GM12891 (cell line): ENCODE measurements around the gene NCKAP1.

Experiments
- DNase-seq: peaks from one replicate; pipeline ENCODE4 v3.0.0; 2011; ENCODE audit warnings: low spot score; ENCODE audit not compliant: insufficient read length
- FAIRE-seq: peaks from 2 replicates; lab custom pipeline; 2011; peaks lifted over from hg19 to GRCh38; lab: Jason Lieb, UNC
- PAX5 ChIP-seq: IDR thresholded peaks from 2 replicates; pipeline ENCODE4 v1.6.1; 2011; ENCODE audit warnings: low read length, moderate library complexity, mild to moderate bottlenecking; ENCODE audit not compliant: insufficient read depth, severe bottlenecking
- POLR2A ChIP-seq: IDR thresholded peaks from 2 replicates; pipeline ENCODE4 v1.6.1; 2011; ENCODE audit warnings: low read depth, low read length, control low read depth
- POLR2AphosphoS5 ChIP-seq: IDR thresholded peaks from 2 replicates; pipeline ENCODE4 v1.6.1; 2011; ENCODE audit warnings: low read depth, low read length, control low read depth
- POU2F2 ChIP-seq: IDR thresholded peaks from 2 replicates; pipeline ENCODE4 v1.6.1; 2011; ENCODE audit warnings: low read depth, mild to moderate bottlenecking, control low read depth, low read length, moderate library complexity
- SPI1 ChIP-seq: IDR thresholded peaks from 2 replicates; pipeline ENCODE4 v1.6.1; 2011; ENCODE audit warnings: low read depth, low read length, control low read depth
- TAF1 ChIP-seq: IDR thresholded peaks from 2 replicates; pipeline ENCODE4 v1.6.1; 2011; ENCODE audit warnings: low read depth, low read length, control low read depth

Gene NCKAP1

GRCh38 chr2:182916417-182916816 is 121.8 kb downstream of the NCKAP1 start:
- TF ChIP-seq POU2F2, result no peak
- no peak for TF ChIP-seq TAF1
- TF ChIP-seq PAX5, result no peak
- TF ChIP-seq POLR2AphosphoS5, result no peak
- no peak for TF ChIP-seq SPI1
- no peak for TF ChIP-seq POLR2A
- no peak for DNase-seq
- FAIRE-seq, result no peak

DNA sequence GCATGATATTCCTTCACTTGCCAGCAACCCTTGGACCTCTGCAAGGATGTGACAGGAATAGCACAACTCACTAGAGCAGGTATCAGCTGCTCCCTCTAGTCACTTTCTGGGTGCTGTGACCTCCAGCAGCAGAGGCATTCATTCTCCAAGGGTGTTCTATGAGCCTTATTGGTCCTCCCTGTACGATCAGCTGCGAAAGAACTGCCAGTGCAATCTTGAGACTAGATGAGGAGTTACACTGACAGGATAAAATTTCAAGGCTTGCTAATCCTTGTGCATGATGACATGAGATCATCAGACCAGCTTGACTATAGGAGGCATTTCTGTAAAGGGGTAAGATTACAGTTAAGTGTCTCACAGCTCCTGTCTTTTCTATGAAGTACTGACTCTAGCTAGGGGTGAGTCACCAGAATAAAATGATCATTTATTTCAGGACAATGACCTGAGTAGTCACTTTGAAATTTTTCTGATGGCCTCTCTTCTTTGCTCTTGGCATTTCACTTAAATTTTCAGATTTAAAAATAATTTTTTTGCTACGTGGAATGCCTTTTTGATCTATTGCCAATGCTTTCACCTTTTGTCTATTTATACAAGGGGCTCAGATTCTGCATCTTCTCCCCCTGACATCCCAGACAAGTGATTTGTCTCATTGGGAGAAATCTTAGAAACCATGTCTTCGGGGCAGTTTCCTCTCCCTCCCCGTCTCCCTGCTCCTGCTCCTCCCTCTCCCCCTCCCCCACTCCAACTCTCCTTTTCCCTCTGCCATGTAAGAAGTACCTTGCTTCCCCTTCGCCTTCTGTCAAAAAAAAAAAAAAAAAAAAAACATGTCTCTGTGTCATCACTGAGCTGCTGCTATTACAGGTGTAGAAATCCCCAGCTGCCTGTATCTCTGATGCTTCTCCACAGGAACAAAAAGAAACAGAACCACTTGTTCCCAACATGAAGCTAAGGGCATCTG is 122.6 kb downstream of the NCKAP1 start:
- no peak for FAIRE-seq
- no peak for DNase-seq
- TF ChIP-seq PAX5 (no peak), POLR2AphosphoS5 (no peak), SPI1 (no peak), TAF1 (no peak), POU2F2 (no peak), POLR2A (no peak)

- DNase-seq, result no peak
- TF ChIP-seq POU2F2 (no peak), SPI1 (peak; percentile 33; the same call in 1 of the 2 replicates)
- no peak for FAIRE-seq
Measured at GRCh38 chr2:182914852-182915251, 123.4 kb downstream of the NCKAP1 start.

- DNase-seq, result no peak
- FAIRE-seq, result no peak
- no peak for TF ChIP-seq TAF1
- no peak for TF ChIP-seq SPI1
- no peak for TF ChIP-seq POU2F2
- no peak for TF ChIP-seq POLR2AphosphoS5
- no peak for TF ChIP-seq PAX5
Measured at GRCh38 chr2:182913064-182913463, 125.2 kb downstream of the NCKAP1 start.

DNA sequence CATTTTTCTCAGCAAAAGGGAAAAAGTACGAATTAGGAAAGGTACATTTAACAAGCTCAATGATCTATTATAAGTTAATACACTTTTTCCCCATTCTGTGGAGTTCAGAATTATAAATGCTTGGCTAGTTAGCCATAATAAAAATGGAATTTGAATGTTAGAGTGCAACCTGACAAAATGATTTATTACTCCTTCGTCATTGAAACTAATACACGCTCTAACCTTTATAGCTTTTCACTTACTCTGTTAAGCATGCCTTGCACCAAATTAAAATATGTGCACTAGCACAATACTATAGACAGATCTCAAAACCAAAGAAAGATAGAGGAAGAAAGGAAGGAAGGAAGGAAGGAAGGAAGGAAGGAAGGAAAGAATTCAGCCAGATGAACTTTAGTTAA is 125.7 kb downstream of the NCKAP1 start:
- DNase-seq (no peak), FAIRE-seq (no peak)
- TF ChIP-seq POLR2A, result no peak
- TF ChIP-seq SPI1, result no peak
- no peak for TF ChIP-seq POU2F2
- no peak for TF ChIP-seq PAX5
- no peak for TF ChIP-seq POLR2AphosphoS5
- TF ChIP-seq TAF1, result no peak

GRCh38 chr2:182911813-182912517 is 126.3 kb downstream of the NCKAP1 start:
- DNase-seq (no peak), FAIRE-seq (no peak)
- no peak for TF ChIP-seq TAF1
- no peak for TF ChIP-seq POLR2AphosphoS5
- no peak for TF ChIP-seq SPI1
- TF ChIP-seq PAX5, result no peak
- no peak for TF ChIP-seq POLR2A
- no peak for TF ChIP-seq POU2F2

GRCh38 chr2:182910965-182911364 is 127.3 kb downstream of the NCKAP1 start:
- TF ChIP-seq PAX5 (no peak), POLR2AphosphoS5 (no peak), SPI1 (no peak), TAF1 (no peak), POLR2A (no peak), POU2F2 (no peak)
- no peak for DNase-seq
- no peak for FAIRE-seq

DNA sequence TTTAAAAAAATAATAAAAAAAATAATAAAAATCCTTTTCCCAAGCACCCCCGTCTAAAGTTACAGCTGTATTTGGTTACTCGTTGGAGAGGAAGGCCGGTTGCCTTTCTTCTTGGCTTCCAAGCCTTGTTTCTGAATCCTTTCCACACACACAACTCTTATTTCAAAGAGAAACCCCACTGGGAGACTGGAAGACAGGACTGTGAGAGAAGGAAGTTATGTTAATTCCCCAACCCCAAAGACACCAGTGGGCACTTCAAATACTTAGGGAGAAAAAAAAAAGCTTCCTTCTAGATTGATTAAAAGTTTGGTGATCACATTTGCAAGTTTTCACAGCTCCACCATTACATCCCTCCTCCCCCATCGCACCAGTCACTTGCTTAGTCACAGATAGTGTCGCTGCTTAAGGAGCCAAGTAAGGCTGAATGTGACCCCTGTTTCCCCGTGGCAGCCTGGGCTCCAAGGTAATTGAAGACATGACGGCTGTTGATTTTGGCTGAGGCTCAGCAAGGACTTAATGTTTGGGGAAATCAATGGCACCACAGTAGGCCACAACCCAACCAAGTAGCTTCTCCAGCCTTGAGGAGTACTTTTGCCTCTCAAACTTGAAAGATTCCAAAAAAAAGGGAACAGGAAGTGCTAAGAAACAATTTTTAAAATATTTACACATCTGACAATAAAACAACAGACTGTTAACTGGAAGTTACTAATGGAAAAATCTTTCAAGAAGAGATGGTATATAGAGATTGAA is 131.0 kb downstream of the NCKAP1 start:
- TF ChIP-seq SPI1 (no peak), POU2F2 (no peak), TAF1 (no peak), POLR2A (no peak), PAX5 (no peak), POLR2AphosphoS5 (no peak)
- FAIRE-seq (no peak), DNase-seq (no peak)

- no peak for DNase-seq
- TF ChIP-seq POU2F2, result no peak
- TF ChIP-seq TAF1, result no peak
- TF ChIP-seq POLR2A, result no peak
- TF ChIP-seq SPI1, result no peak
- TF ChIP-seq PAX5, result no peak
- no peak for TF ChIP-seq POLR2AphosphoS5
- FAIRE-seq, result no peak
Measured at GRCh38 chr2:182906454-182906853, 131.8 kb downstream of the NCKAP1 start.
